Endothelial cell (in vitro differentiated cells): ENCODE data around the gene CDH19. TPM values are rescaled to one million over a fixed set of nuclear protein-coding genes. Genes with fewer than 3 reads are reported as not detected.

Source experiments
- DNase-seq: peaks from one replicate; pipeline ENCODE4 v3.0.0; 2021; ENCODE audit warnings: low spot score
- H3K27ac Mint-ChIP-seq: one replicate; pipeline ENCODE4 v1.8.0; 2021; ENCODE audit warnings: mixed read lengths, inconsistent platforms; ENCODE audit not compliant: unreplicated experiment
- H3K27me3 Mint-ChIP-seq: one replicate; pipeline ENCODE4 v1.8.0; 2021; ENCODE audit warnings: mild to moderate bottlenecking, moderate library complexity, mixed read lengths, inconsistent platforms; ENCODE audit not compliant: unreplicated experiment
- H3K36me3 Mint-ChIP-seq: one replicate; pipeline ENCODE4 v1.8.0; 2021; ENCODE audit warnings: mild to moderate bottlenecking, low read depth, mixed read lengths, inconsistent platforms; ENCODE audit not compliant: unreplicated experiment
- H3K4me1 Mint-ChIP-seq: one replicate; pipeline ENCODE4 v1.8.0; 2021; ENCODE audit warnings: mild to moderate bottlenecking, mixed read lengths, inconsistent platforms; ENCODE audit not compliant: unreplicated experiment
- H3K4me3 Mint-ChIP-seq: one replicate; pipeline ENCODE4 v1.8.0; 2021; ENCODE audit warnings: mild to moderate bottlenecking, mixed read lengths, inconsistent platforms; ENCODE audit not compliant: unreplicated experiment
- H3K9me3 Mint-ChIP-seq: one replicate; pipeline ENCODE4 v1.8.0; 2021; ENCODE audit warnings: mixed read lengths, inconsistent platforms; ENCODE audit not compliant: unreplicated experiment
- total RNA-seq: library from RNA; stranded (reverse); fragmentation: NEBNext Ultra II Directional; extraction: Animal tissue kit (Norgen Biotek cat#: 25700); gene quantifications from one replicate; pipeline ENCODE4 v1.2.1, GENCODE V29; 2021; ENCODE audit not compliant: unreplicated experiment
- TF ChIP-seq, protein P1 (sequence below): fragments of 200-600 bp; sonication (generic); IDR thresholded peaks from one replicate; pipeline ENCODE4 v1.5.0; 2021; ENCODE audit warnings: antibody characterized with exemption; ENCODE audit not compliant: unreplicated experiment

Gene CDH19
- total RNA-seq, 1 donor from 2014 or later: not detected

DNA sequence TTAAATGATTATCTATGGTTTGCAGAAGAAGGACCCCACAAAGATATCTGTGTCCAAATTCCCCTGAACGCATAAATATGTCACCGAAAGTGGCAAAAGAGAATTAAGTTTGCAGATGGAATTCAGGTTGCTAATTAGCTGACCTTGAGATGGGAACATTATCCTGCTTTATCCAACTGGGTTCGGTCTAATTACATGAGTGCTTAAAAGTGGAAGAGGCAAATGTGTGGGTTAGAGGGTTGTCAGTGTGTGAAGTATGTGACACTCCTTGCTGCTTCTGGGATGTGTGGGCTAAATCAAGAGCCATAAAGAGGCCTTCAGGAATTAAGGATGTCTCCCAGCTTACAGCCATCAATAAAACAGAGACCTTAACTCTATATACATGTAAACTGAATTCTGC, 53.5 kb downstream of the CDH19 start:
- no peak for DNase-seq
- no peaks in the 10 kb centered on the region for H3K4me1 Mint-ChIP-seq
- no peak overlapping the region for H3K4me3 Mint-ChIP-seq
- H3K36me3 Mint-ChIP-seq: no peaks in the 10 kb centered on the region
- TF ChIP-seq, protein P1, sequence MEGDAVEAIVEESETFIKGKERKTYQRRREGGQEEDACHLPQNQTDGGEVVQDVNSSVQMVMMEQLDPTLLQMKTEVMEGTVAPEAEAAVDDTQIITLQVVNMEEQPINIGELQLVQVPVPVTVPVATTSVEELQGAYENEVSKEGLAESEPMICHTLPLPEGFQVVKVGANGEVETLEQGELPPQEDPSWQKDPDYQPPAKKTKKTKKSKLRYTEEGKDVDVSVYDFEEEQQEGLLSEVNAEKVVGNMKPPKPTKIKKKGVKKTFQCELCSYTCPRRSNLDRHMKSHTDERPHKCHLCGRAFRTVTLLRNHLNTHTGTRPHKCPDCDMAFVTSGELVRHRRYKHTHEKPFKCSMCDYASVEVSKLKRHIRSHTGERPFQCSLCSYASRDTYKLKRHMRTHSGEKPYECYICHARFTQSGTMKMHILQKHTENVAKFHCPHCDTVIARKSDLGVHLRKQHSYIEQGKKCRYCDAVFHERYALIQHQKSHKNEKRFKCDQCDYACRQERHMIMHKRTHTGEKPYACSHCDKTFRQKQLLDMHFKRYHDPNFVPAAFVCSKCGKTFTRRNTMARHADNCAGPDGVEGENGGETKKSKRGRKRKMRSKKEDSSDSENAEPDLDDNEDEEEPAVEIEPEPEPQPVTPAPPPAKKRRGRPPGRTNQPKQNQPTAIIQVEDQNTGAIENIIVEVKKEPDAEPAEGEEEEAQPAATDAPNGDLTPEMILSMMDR: no peak
- H3K27ac Mint-ChIP-seq: no peak overlapping the region
- no peaks in the 10 kb centered on the region for H3K9me3 Mint-ChIP-seq
- H3K27me3 Mint-ChIP-seq: peaks cover 2% of the 10 kb centered on the region

DNA sequence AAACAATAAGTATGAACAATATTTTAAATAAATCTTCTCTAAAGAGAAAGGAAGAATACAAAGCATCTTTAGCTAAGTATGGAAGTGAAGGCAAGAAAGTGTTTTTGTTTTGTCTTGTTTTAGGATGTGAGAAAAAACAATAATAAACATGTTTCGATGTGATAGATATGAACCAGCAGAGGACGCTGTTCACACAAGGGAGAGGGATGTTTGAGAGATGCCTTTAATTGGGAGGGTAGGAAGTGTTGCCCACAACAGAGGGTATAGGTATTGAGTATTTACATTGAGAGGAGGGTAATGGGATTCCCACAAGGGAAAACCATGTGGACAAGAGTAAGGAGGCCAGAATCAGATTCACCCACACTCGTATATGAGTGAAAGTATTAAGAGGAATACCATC, 55.1 kb downstream of the CDH19 start:
- no peaks in the 10 kb centered on the region for H3K9me3 Mint-ChIP-seq
- TF ChIP-seq, protein P1: peak; percentile 81
- H3K4me3 Mint-ChIP-seq: no peak overlapping the region
- DNase-seq: no peak
- H3K27me3 Mint-ChIP-seq: peaks cover 2% of the 10 kb centered on the region
- no peaks in the 10 kb centered on the region for H3K4me1 Mint-ChIP-seq
- H3K27ac Mint-ChIP-seq: no peak overlapping the region
- no peaks in the 10 kb centered on the region for H3K36me3 Mint-ChIP-seq

DNA sequence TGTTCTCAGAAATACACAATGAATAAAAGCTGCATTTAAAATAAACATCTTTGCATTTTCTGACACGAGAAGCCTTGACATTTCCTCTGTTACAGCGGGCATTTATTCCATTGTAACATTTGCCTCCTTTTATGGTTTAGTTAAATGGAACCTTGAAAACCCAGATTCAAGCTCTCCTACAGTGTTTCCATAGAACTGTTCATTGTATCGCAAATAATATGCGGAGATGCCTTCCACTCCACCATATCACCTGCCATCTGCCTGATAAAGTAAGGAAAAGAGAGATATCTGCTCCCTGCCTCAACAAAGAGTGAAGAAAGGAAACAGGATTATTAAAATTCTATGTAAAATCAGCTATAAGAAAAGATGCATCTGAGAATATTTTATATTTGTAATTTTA, 69.8 kb downstream of the CDH19 start:
- peaks cover 5% of the 10 kb centered on the region for H3K9me3 Mint-ChIP-seq
- TF ChIP-seq, protein P1: no peak
- H3K4me1 Mint-ChIP-seq: no peaks in the 10 kb centered on the region
- DNase-seq: no peak
- H3K27ac Mint-ChIP-seq: no peak overlapping the region
- peaks cover 1% of the 10 kb centered on the region for H3K27me3 Mint-ChIP-seq
- no peak overlapping the region for H3K4me3 Mint-ChIP-seq
- no peaks in the 10 kb centered on the region for H3K36me3 Mint-ChIP-seq

DNA sequence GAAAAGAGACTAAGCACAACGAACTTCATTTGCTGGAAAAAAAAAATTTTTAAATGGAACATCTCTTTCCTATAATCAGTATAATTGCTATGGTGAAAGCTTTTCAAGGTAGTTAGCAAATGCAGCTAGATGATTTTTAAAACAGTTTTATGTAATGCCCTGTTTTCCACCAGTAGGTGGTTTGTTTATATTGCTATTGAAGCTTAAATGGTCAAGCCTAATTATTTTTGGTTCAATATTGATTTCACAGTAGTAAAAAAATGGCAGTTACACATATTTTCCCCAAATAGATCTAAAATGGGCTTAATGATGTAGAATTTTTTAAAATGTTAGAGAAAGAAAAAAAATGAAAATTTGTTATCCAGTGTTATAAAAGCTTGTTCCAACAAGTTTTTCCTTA, 70.2 kb downstream of the CDH19 start:
- no peaks in the 10 kb centered on the region for H3K36me3 Mint-ChIP-seq
- H3K27me3 Mint-ChIP-seq: peaks cover 1% of the 10 kb centered on the region
- H3K9me3 Mint-ChIP-seq: peaks cover 5% of the 10 kb centered on the region
- no peak overlapping the region for H3K4me3 Mint-ChIP-seq
- TF ChIP-seq, protein P1: peak; percentile 35
- H3K4me1 Mint-ChIP-seq: no peaks in the 10 kb centered on the region
- no peak overlapping the region for H3K27ac Mint-ChIP-seq
- DNase-seq: no peak

DNA sequence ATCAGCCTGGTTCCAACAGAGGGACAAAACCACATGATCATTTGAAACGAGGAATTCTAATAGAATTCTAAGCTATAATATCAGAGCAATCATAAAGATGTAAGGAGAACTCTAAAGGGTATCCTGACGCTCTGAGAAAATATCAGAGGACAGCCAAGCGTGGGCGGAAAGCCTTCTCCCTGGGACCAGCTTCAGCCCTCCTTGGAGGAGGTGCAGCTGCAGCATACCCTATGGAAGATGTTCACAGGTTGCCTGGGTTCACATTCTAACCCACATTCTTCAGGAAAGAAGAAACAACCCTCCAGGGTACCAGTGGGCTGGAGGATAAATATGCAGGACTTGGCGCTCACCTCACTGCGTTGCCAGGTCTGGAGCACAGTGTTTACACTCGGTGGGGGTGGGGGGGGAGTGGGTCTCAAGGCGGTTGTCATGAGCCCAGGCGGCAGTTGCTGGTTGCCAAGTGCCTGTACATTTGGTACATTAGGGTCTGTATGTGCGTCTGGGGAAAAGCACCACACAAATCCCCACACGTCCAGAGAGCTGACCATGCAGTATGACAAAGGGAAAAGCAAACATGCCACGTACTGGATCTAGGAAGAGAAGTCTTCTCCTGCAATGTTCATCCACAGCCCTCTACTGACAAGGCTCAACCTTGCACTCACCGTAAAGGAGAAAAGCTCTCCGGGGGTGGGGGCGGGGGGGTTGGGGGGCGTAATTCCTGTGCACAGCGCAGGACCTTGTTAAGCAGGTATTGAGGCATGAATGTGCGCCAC, 80.5 kb downstream of the CDH19 start:
- Mint-ChIP-seq H3K9me3 (no peaks in the 10 kb centered on the region), H3K27ac (no peak overlapping the region), H3K27me3 (no peaks in the 10 kb centered on the region), H3K4me1 (no peaks in the 10 kb centered on the region), H3K36me3 (no peaks in the 10 kb centered on the region), H3K4me3 (no peak overlapping the region)
- DNase-seq: no peak
- TF ChIP-seq, protein P1: no peak
